ENCODE measurements around the gene AGXT2. TPM values are rescaled to one million over a fixed set of nuclear protein-coding genes. Genes with fewer than 3 reads are reported as not detected.
"Not testable (repeated sequence)": the region's sequence is repeated elsewhere in the genome, so short reads cannot be mapped to it uniquely, and the experiment has no call there.

Gene AGXT2
- total RNA-seq, 1 donor from 2014 or later = not detected

DNA sequence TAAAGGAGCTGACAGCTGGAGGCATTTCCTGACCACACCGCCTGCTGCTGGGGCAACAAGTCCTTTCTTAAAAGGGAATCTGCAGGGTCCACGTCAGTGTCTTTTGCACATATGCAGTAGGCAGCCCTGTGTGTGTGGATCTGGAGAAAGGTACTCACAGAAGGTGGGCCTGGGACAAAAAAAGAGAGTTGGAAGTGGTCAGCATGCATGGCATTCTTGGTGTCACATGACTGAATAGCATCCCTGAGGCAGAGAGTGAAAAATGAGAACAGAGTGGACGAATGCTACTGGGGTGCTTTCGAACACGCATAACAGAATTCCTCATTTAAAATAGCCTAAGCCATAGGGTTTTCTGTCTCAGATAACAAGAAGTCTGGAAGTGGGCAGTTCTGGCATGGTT lies 71.4 kb downstream of the AGXT2 start:
- Histone ChIP-seq H3K9me3 (replicated peaks) (no peaks in the 10 kb centered on the region), H3K27me3 (ENCODE audit: low read depth) (peaks cover 5% of the 10 kb centered on the region), H3K4me3 (no peak overlapping the region), H3K36me3 (no peaks in the 10 kb centered on the region), H3K4me1 (no peaks in the 10 kb centered on the region), H3K27ac (replicated peaks) (no peak overlapping the region)
- TF ChIP-seq, protein P1, sequence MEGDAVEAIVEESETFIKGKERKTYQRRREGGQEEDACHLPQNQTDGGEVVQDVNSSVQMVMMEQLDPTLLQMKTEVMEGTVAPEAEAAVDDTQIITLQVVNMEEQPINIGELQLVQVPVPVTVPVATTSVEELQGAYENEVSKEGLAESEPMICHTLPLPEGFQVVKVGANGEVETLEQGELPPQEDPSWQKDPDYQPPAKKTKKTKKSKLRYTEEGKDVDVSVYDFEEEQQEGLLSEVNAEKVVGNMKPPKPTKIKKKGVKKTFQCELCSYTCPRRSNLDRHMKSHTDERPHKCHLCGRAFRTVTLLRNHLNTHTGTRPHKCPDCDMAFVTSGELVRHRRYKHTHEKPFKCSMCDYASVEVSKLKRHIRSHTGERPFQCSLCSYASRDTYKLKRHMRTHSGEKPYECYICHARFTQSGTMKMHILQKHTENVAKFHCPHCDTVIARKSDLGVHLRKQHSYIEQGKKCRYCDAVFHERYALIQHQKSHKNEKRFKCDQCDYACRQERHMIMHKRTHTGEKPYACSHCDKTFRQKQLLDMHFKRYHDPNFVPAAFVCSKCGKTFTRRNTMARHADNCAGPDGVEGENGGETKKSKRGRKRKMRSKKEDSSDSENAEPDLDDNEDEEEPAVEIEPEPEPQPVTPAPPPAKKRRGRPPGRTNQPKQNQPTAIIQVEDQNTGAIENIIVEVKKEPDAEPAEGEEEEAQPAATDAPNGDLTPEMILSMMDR (IDR thresholded peaks at IDR 0.05; ENCODE audit: borderline replicate concordance) = no peak
- intact Hi-C loops (cut with micrococcal nuclease) = no loop called here
- no peak for DNase-seq

GRCh38 chr5:34971655-34972054 lies 76.1 kb downstream of the AGXT2 start:
- H3K4me1 ChIP-seq; intact Hi-C loops (cut with micrococcal nuclease); H3K27me3 ChIP-seq (ENCODE audit: low read depth); DNase-seq; H3K36me3 ChIP-seq; H3K27ac ChIP-seq (replicated peaks); H3K9me3 ChIP-seq (replicated peaks); H3K4me3 ChIP-seq: not testable (repeated sequence)

GRCh38 chr5:34970552-34970951 lies 77.2 kb downstream of the AGXT2 start:
- H3K4me3 ChIP-seq = no peak overlapping the region
- no peaks in the 10 kb centered on the region for H3K27me3 ChIP-seq (ENCODE audit: low read depth)
- TF ChIP-seq, protein P1 (IDR thresholded peaks at IDR 0.05; ENCODE audit: borderline replicate concordance) = no peak
- H3K27ac ChIP-seq (replicated peaks) = no peak overlapping the region
- intact Hi-C loops (cut with micrococcal nuclease) = no loop called here
- no peaks in the 10 kb centered on the region for H3K4me1 ChIP-seq
- no peak for DNase-seq
- H3K36me3 ChIP-seq = no peaks in the 10 kb centered on the region
- H3K9me3 ChIP-seq (replicated peaks) = peaks cover 6% of the 10 kb centered on the region

GRCh38 chr5:34968258-34968657 lies 79.5 kb downstream of the AGXT2 start:
- intact Hi-C loops (cut with micrococcal nuclease) = no loop called here
- TF ChIP-seq, protein P1 (IDR thresholded peaks at IDR 0.05; ENCODE audit: borderline replicate concordance) = no peak
- Histone ChIP-seq H3K36me3 (no peaks in the 10 kb centered on the region), H3K27ac (replicated peaks) (no peak overlapping the region), H3K4me3 (no peak overlapping the region), H3K27me3 (ENCODE audit: low read depth) (no peaks in the 10 kb centered on the region), H3K9me3 (replicated peaks) (peaks cover 6% of the 10 kb centered on the region), H3K4me1 (no peaks in the 10 kb centered on the region)
- DNase-seq = no peak

- intact Hi-C loops (cut with micrococcal nuclease) = no loop called here
- TF ChIP-seq, protein P1 (IDR thresholded peaks at IDR 0.05; ENCODE audit: borderline replicate concordance) = no peak
- no peak for DNase-seq
- Histone ChIP-seq H3K4me1 (no peaks in the 10 kb centered on the region), H3K36me3 (no peaks in the 10 kb centered on the region), H3K27me3 (ENCODE audit: low read depth) (no peaks in the 10 kb centered on the region), H3K4me3 (no peak overlapping the region), H3K9me3 (replicated peaks) (peaks cover 6% of the 10 kb centered on the region), H3K27ac (replicated peaks) (no peak overlapping the region)
Measured at GRCh38 chr5:34967540-34967939, 80.2 kb downstream of the AGXT2 start.

GRCh38 chr5:34959323-34959722 lies 88.4 kb downstream of the AGXT2 start:
- Histone ChIP-seq H3K27ac (replicated peaks) (no peak overlapping the region), H3K4me3 (no peak overlapping the region), H3K27me3 (ENCODE audit: low read depth) (no peaks in the 10 kb centered on the region), H3K9me3 (replicated peaks) (no peaks in the 10 kb centered on the region), H3K36me3 (peaks cover 22% of the 10 kb centered on the region), H3K4me1 (no peaks in the 10 kb centered on the region)
- no peak for DNase-seq
- TF ChIP-seq, protein P1 (IDR thresholded peaks at IDR 0.05; ENCODE audit: borderline replicate concordance) = no peak
- intact Hi-C loops (cut with micrococcal nuclease) = no loop called here
